SK-N-SH (cell line): ENCODE data around the gene PRRX1.

Source experiments
- EZH2phosphoT487 ChIP-seq: fragments of 200-600 bp; sonication (generic); IDR thresholded peaks from 2 replicates; pipeline ENCODE4 v1.6.1; 2017; ENCODE audit warnings: low read depth, mixed run types, mild to moderate bottlenecking, antibody characterized with exemption, moderate library complexity, borderline replicate concordance
- RCOR1 ChIP-seq: fragments of 150-350 bp; IDR thresholded peaks from 2 replicates; pipeline ENCODE4 v1.6.1; 2017; ENCODE audit warnings: antibody characterized with exemption, low read length
- TAF1 ChIP-seq: IDR thresholded peaks from 2 replicates; pipeline ENCODE4 v1.6.1; 2012; ENCODE audit warnings: low read depth, mild to moderate bottlenecking, low read length, moderate library complexity, borderline replicate concordance
- TF ChIP-seq, protein P1 (sequence below): fragments of 200-600 bp; sonication (generic); IDR thresholded peaks from 2 replicates; pipeline ENCODE4 v1.6.1; 2017; ENCODE audit warnings: antibody characterized with exemption, mild to moderate bottlenecking, moderate library complexity

DNA sequence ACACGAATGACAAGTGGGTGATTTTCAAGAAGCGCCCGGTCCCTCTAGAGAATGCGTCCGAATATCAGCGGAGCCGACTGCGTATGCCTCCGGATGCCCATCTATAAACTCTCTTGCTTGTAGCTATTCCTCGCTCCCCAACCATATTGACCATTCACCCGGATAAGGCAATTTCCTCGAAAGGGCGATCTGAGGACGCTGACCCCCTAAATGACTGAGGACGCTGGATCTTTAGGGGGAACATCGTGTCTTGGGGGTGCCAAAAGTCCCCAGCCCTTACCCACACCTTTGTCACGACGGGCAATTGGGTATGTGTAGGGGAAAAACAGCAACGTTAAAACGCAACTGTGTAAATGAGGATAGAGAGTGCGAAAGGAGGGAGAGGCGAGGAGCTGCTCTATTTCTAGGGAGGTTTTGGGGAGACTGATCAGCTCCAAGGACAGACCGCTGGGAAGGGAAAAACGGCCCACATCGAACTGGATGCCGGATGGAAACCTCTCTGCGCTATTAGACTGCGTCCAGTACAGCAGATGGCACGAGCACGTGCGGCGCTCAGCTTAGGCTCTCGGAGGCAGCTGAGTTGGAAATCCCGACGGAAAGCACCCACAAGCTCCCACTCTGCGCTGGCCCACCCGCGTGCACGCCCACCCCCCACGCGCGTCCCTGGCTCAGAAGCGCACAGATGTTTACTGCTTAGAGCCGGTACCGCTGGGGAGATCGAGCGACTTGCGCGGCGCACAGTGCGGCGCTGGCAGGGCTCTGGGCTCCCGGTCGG lies 2.9 kb upstream of the PRRX1 start:
- no peak for TF ChIP-seq TAF1
- TF ChIP-seq, protein P1, sequence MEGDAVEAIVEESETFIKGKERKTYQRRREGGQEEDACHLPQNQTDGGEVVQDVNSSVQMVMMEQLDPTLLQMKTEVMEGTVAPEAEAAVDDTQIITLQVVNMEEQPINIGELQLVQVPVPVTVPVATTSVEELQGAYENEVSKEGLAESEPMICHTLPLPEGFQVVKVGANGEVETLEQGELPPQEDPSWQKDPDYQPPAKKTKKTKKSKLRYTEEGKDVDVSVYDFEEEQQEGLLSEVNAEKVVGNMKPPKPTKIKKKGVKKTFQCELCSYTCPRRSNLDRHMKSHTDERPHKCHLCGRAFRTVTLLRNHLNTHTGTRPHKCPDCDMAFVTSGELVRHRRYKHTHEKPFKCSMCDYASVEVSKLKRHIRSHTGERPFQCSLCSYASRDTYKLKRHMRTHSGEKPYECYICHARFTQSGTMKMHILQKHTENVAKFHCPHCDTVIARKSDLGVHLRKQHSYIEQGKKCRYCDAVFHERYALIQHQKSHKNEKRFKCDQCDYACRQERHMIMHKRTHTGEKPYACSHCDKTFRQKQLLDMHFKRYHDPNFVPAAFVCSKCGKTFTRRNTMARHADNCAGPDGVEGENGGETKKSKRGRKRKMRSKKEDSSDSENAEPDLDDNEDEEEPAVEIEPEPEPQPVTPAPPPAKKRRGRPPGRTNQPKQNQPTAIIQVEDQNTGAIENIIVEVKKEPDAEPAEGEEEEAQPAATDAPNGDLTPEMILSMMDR, result no peak
- no peak for TF ChIP-seq RCOR1
- TF ChIP-seq EZH2phosphoT487, result no peak
